ENCODE measurements around the gene KRTAP10-10.
A peak's percentile ranks its signal among the peaks of the same experiment; 100 is the strongest.
"Not testable (repeated sequence)": the region's sequence is repeated elsewhere in the genome, so short reads cannot be mapped to it uniquely, and the experiment has no call there.

Gene KRTAP10-10

GRCh38 chr21:44603109-44603875, 33.9 kb upstream of the KRTAP10-10 start:
- no peak for DNase-seq

- DNase-seq: no peak
Measured at GRCh38 chr21:44603911-44604310, 33.2 kb upstream of the KRTAP10-10 start.

- DNase-seq: no peak
Measured at GRCh38 chr21:44606495-44606894, 30.7 kb upstream of the KRTAP10-10 start.

GRCh38 chr21:44609193-44609592, 28.0 kb upstream of the KRTAP10-10 start:
- DNase-seq: no peak

- DNase-seq: not testable (repeated sequence)
Measured at GRCh38 chr21:44610157-44610843, 26.9 kb upstream of the KRTAP10-10 start.

- DNase-seq: no peak
Measured at GRCh38 chr21:44611551-44611950, 25.6 kb upstream of the KRTAP10-10 start.

- DNase-seq: no peak
Measured at GRCh38 chr21:44612029-44612486, 25.1 kb upstream of the KRTAP10-10 start, which contains the start of gene KRTAP10-8. TSS of gene KRTAP10-8 (plus strand) at chr21:44612079. CDS start at chr21:44612101, 22 bp downstream.

- no peak for DNase-seq
Measured at GRCh38 chr21:44612669-44613229, 24.4 kb upstream of the KRTAP10-10 start.

GRCh38 chr21:44613386-44614155, 23.6 kb upstream of the KRTAP10-10 start:
- DNase-seq: no peak

- DNase-seq: no peak
Measured at GRCh38 chr21:44614161-44614631, 23.0 kb upstream of the KRTAP10-10 start.

GRCh38 chr21:44614961-44615391, 22.2 kb upstream of the KRTAP10-10 start:
- DNase-seq: no peak

GRCh38 chr21:44615466-44615865, 21.7 kb upstream of the KRTAP10-10 start:
- DNase-seq: no peak

- no peak for DNase-seq
Measured at GRCh38 chr21:44615911-44616590, 21.1 kb upstream of the KRTAP10-10 start.

- no peak for DNase-seq
Measured at GRCh38 chr21:44616591-44616926, 20.6 kb upstream of the KRTAP10-10 start.

GRCh38 chr21:44617071-44617501, 20.1 kb upstream of the KRTAP10-10 start:
- DNase-seq: no peak

GRCh38 chr21:44618504-44618903, 18.7 kb upstream of the KRTAP10-10 start:
- peak; percentile 4 for DNase-seq

GRCh38 chr21:44618909-44619308, 18.2 kb upstream of the KRTAP10-10 start:
- peak; percentile 77 for DNase-seq

- no peak for DNase-seq
Measured at GRCh38 chr21:44619886-44620285, 17.3 kb upstream of the KRTAP10-10 start.

- no peak for DNase-seq
Measured at GRCh38 chr21:44623575-44623974, 13.6 kb upstream of the KRTAP10-10 start.

- DNase-seq: no peak
Measured at GRCh38 chr21:44625756-44626155, 11.4 kb upstream of the KRTAP10-10 start.

GRCh38 chr21:44626262-44626661, 10.9 kb upstream of the KRTAP10-10 start:
- peak; percentile 44 for DNase-seq

GRCh38 chr21:44626673-44627143, 10.4 kb upstream of the KRTAP10-10 start, which contains the start of gene KRTAP10-9:
TSS of gene KRTAP10-9 (plus strand) at chr21:44627093. CDS start at chr21:44627172, 79 bp downstream.
- no peak for DNase-seq

Data from CD4-positive, alpha-beta T cell treated with Interleukin-12 subunit alpha and Interleukin-12 subunit beta, for 1 hour (primary cell).